HG03097 (cell line): ENCODE results near the gene TUBE1.

Experiments
- ATAC-seq: cut with Tn5 transposase; IDR thresholded peaks from one replicate; pipeline ENCODE4 v1.9.1; 2021; ENCODE audit not compliant: unreplicated experiment, low FRiP score

TUBE1 gene

DNA sequence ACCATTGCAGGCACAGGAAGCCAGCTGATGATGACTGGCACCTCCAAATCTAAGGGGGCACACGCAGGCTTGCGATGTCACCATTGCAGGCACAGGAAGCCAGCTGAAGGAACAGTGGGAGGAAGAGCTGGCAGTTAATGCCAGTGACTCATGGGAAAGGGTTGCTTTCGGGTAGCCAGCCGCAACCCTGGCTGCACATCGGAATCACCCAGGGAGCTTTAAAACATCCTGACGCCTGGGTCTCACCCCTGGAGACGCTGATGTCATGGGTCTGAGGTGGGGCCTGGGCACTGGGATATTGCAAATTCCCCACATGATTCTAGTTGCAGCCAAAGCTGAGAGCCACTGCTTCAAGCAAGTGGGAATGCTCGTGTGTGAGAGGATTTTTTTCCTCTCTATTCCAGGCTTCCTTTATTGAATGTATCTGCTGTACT, 49.5 kb downstream of the TUBE1 start:
- ATAC-seq: no peak

DNA sequence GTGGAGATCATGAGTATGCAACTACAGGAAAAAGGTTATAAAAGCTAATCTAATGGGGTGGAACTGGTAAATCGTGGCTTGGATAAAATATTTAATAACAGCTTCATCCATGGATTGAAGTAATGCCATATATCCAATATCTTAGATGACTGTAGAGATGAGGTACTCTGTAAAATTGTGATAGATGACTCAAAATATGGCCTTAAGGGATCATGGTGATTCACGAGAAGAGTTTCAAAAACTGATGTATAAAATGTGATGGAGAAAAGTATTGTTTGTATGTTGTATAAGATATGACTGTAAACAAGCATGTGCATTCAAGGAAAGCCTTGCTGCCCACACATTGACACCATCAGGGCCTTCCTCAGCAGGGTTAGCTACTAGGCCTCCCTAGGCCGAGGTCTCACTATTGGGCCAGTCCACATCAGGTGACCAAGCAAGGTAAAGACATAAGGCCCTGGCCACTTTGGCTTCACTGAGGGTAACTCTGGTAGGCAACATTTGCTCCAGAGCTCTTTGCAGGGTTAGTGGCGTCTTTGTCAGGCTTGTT, 51.1 kb downstream of the TUBE1 start:
- ATAC-seq: no peak

DNA sequence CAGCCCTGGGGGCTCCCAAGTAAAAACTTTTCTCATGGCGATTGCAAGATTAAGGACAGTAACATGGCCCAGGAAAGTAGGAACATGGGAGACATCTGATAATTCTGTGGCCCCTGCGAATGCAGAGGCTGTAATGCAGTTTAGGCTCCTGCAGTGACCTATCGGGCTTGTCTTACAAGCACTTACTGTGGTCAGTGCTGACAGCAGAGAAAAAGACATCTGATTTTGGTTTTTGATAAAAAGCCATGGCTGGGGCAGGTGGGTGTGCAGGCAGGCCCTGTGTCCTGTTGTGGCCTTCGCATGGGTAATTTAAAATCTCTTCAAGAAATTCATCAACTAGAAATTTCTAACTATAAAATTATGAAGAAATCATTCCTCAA, 52.7 kb downstream of the TUBE1 start:
- no peak for ATAC-seq

DNA sequence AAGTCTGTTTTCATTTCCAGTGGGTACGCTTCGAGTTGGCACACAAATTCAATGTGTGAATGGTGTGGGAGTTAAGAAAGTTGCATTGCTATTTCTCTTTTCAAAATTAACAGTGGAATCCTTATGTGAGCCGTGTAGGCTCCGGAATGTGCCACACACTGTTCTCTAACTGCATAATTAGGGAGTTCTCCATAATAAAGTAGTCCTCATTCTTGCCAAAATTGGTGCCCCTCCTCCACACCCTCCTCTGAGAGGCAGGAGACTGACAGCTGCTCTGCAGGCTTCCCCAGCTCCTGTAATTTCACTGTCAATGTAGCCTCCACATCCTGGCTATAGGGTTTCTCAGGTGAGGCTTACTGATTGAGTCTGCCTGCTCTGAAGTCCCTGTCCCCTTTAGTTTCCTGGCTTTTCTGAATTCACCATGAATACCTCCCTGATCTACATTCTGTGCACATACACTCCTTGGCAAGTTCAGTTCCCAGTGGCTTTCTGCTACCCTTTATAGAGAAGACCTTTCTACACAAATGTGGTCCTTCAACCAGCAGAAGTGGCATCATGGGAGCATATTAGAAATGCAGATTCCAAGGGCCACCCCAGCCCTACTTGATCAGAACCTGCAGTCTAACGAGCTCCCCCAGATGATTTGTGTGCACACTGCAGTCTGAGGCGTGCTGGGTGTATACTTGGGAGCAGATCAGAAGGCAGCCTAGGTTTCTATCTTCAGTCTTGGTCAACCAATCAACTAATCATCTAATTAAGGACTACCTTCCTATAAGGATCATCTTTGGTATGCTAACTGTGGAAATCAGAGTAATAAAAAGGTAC, 53.3 kb downstream of the TUBE1 start:
- ATAC-seq: no peak

DNA sequence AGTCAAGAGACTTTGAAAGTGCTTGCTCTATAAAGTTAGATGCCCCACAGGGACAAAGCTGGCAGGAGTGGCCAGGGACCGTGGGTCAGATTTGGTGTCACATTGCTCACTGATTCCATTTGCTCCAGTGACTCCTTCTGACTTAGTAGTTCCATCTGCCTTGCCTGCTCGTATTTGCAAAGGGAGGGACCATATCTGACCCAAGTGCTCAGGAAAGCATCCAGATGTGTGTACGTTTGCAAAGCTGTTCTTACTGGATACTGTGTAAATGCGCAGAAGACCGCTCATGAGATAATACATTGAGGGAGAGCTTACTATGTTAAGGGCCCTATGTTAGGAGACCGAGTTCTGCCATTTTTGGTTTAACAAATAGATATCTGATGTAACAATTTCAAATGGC, 54.6 kb downstream of the TUBE1 start:
- ATAC-seq: no peak

DNA sequence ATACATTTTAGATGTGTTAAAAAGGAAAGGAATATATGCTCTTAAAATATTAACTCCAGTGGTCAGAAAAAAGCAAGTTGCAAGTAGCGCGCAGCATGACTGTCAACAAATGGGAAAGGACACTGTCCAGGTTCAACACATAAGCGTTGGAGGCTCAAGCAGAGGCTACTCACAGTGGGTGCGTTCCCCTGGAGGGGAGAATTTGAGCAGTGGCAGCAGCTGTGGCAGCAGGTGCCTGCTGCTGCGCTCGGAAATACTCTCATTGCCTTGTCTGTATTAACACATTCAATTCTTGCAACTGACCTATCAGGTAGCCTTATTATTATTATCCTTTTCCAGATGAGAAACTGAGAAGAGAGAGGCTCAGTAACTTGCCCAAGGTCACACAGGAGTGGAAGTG, 55.3 kb downstream of the TUBE1 start:
- no peak for ATAC-seq

DNA sequence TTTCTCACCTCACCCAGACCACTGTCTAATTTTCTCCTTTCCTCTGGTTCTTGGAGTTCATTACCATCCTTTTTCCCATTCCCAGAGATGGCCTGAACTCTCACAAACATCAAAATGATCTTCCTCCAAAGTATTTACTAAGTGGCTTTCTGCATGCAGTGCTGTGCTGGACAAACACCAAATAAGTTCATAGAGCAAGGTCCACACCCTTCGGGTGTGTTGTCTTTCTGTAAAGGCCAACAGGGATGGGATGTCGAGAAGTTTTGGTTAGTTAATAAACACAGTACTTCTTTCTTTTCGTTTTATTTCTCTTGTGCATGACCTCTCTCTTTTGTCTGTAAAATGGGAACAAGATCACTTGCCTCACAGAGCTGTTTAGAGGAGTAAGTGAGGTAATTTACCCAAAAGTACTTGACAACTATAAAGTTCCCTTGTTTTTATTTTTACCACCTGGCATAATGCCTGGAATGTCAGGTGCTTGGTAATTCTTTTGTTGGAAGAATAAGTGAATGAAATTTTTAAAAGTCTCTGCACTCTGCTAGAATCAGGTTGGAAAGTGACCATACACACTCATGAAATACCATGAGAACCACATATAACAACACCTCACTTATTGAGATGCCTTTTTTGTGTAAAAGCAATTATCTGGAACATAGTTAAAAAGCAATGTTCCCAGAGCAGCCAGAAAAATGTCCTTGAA, 56.2 kb downstream of the TUBE1 start:
- no peak for ATAC-seq

DNA sequence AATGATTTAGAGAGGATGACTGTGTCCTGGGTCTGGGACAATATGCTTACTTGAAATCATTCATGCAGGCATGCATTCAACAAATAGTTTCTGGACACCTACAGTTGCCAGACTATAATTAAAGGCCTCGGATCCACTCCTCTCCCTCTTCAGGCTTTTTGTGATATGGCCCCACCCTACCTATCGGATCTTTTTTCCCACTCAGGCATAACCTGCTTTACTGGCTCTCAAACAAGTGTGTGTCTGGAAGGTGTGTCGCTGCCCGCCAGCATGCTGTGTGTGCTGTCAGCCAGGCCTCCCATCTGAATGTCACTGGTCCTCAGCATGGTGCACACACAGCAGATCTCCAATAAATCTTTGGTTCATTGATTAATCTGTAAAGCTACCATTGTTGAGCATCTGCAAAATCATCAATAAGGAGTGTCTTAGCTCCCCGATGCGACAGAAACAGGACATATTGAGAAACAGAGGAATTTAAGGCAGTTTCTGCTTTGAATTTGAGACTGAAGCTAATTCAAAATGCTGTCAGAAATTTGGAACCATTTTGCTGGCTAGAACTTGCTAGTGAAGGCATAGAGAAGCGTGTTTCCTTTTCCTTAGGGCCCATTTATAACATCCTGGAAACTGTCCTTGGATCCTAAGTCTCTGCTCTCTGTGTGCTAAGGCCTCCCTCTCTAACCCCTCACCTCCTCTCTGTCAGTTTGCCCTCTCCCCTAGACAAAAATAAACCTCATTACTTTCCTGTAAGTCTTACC, 56.9 kb downstream of the TUBE1 start:
- ATAC-seq: no peak

DNA sequence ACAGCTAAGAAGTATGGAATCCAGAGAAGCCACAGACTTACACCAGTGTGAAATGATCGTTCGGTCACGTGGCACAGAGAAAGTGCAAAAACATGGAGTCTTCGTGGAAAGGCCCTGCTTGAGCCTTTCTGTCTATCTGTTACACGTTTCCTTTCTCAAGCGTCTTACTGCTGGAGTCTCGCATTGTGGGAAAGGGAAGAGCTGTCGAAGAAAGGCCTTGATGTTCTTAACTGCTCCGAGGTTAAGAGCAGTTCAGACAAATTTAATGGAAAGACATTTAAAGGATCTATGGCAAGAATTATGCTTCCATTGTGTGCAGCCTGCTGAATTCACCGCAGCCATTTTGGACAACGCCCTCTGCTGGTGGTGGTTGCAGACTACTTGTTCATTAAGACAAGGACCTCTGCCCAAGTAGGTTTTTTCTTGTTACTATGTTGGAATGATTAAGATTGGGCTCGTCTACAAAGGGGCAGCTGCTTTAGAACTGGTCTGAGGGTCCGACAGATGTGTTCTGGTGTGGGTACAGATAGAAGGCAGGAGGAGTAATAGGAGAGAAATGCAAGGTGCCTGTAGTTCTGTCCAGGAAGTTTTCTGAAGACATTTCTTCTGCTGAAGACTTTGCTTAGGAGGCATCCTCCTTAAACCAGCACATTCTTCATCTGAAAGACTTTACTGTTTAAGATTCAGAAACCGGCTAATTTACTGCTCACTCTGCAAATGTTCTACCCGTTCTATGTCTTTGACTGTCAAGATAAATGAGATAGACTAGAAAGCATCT, 58.0 kb downstream of the TUBE1 start:
- no peak for ATAC-seq

DNA sequence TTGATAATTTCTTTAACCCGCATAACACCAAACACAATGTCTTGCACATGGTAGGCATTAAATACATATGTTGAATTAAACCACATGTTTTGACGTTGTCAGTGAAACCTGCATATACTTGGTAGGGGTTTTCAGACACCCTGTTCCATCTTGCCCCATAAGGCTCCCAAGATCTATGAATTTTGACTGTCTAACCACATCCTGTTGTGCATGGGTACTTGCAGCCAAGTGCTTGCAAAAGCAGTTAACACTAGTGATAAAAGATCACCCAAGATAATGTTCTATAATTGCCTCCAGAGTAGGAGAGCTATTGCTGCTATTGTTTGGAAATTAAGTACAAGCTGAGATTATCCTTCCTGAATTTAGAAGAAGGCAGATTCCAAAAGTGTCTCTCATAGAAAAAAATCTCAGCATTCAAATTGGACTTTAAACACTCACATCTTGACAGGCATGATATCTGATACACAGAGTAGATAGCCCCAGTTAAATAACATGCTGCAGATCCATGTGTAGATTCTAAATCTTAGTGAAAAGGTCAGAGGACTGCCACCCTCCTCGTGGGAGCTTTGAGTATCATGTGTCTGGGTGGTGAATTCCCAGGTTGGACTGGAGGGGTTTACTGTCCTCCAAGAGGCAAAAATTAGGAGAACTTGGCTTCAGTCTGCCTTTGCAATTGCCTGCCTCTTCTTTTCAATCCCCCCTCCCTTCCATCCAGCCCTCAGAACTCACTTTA, 59.2 kb downstream of the TUBE1 start:
- no peak for ATAC-seq

DNA sequence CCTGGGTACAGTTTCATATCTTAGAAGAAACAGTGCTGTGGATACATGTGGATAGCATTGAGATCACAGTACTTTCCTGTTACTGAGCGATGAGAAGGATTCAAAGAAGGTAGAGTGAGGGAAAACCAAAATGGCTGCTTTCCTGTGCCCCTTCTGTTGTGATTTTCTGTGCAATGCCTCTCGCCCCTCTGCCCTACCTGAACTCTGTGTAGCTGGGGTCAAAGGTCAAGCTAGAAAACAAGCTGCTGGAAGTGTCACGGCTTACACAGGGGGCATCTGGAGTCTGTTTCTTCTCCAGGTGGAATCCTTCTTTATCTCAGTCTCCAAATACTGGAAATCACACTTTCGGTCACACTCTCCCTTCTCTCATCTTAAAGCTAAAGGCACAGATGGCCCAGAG, 60.3 kb downstream of the TUBE1 start:
- no peak for ATAC-seq

DNA sequence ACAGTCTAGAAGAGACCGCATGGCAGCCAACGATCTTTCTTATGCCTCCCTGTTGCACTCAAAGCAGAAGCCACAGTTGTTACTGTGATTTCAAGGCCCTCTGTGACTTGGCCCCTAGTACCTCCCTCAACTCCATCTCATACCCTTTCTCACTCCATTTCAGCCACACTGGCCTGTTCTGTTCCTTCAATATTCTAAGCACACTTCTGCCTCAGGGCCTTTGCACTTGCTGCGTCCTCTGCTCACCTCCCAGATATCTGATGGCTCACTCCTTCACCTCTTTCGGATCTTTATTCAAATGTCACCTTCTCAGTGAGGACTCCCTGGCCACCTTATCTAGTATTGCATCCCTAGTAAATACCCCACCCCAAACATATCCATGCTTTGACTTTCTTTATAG, 62.8 kb downstream of the TUBE1 start:
- ATAC-seq: no peak

DNA sequence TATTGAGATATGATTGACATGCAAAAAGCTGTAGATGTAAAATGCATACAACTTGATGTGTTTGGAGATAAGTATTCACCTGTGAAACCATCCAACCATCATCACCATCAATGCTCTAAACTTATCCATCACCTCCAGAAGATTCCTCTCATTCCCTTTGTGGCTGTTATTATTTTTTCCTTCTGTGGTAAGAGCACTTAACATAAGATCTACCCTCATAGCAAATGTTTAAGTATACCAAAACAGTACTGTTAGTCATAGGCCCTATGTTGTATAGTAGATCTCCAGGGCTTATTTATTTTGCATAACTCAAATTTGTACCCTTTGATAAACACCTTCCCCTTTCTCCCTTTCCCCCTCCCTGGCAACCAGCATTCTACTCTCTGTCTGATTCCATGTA, 64.5 kb downstream of the TUBE1 start:
- ATAC-seq: no peak

DNA sequence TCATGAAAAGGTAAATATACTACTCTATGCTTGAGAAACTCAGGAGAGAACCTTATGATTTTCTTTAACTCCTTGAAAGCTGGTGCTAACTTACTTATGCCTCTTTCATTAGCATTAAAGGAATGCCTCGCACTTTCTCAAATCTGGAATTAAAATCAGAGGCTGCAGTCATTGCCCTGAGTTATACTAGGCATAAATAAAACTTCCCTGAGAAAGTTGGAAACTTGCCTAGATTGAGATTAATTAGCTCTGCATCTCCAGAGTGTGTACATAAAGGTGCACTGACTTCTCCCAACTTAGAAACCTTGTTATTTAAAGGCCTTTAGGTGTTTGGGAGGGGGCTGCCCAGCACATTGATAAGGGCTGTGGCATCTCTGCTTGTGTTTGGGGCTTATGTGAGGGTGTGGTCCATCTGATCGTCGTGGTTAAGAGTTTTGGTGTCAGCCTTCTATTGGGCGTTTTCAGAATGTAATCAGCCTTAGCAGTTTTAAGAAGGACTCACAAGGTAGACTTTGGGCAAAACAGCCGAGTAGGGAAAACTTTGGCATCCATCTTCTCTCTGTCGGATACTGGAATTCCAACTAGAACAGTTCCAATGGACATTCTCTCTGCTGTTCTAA, 65.5 kb downstream of the TUBE1 start:
- no peak for ATAC-seq
